Suppressor macrophage treated with lipopolysaccharide for 1 hour (primary cell): ENCODE results near the gene DCDC2B.

Experiments
- DNase-seq, 3 donors: peaks; one replicate each; pipeline ENCODE4 v3.0.0-alpha.2; 2020 to 2022

Gene DCDC2B

GRCh38 chr1:32263744-32264143 is 54.9 kb downstream of the DCDC2B start:
- DNase-seq, result no peak
